ENCODE data around the gene FGFBP1.

GRCh38 chr4:15894393-15894792 is 44.1 kb downstream of the FGFBP1 start:
- TF ChIP-seq POLR2A (IDR thresholded peaks at IDR 0.05; ENCODE audit: low read length) (no peak), MAX (IDR thresholded peaks at IDR 0.05) (no peak), KDM1A (IDR thresholded peaks at IDR 0.05; ENCODE audit: low read depth) (no peak)
